ENCODE measurements around the gene KIAA1549.

- no peak for TF ChIP-seq EZH2 (IDR thresholded peaks at IDR 0.05; ENCODE audit: low read depth)
- TF ChIP-seq, protein P1, sequence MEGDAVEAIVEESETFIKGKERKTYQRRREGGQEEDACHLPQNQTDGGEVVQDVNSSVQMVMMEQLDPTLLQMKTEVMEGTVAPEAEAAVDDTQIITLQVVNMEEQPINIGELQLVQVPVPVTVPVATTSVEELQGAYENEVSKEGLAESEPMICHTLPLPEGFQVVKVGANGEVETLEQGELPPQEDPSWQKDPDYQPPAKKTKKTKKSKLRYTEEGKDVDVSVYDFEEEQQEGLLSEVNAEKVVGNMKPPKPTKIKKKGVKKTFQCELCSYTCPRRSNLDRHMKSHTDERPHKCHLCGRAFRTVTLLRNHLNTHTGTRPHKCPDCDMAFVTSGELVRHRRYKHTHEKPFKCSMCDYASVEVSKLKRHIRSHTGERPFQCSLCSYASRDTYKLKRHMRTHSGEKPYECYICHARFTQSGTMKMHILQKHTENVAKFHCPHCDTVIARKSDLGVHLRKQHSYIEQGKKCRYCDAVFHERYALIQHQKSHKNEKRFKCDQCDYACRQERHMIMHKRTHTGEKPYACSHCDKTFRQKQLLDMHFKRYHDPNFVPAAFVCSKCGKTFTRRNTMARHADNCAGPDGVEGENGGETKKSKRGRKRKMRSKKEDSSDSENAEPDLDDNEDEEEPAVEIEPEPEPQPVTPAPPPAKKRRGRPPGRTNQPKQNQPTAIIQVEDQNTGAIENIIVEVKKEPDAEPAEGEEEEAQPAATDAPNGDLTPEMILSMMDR (conservative IDR thresholded peaks at IDR 0.05): no peak
Observed at GRCh38 chr7:138878051-138878450, 103.1 kb downstream of the KIAA1549 start.
